Measurements from ENCODE around the gene RIIAD1.

DNA sequence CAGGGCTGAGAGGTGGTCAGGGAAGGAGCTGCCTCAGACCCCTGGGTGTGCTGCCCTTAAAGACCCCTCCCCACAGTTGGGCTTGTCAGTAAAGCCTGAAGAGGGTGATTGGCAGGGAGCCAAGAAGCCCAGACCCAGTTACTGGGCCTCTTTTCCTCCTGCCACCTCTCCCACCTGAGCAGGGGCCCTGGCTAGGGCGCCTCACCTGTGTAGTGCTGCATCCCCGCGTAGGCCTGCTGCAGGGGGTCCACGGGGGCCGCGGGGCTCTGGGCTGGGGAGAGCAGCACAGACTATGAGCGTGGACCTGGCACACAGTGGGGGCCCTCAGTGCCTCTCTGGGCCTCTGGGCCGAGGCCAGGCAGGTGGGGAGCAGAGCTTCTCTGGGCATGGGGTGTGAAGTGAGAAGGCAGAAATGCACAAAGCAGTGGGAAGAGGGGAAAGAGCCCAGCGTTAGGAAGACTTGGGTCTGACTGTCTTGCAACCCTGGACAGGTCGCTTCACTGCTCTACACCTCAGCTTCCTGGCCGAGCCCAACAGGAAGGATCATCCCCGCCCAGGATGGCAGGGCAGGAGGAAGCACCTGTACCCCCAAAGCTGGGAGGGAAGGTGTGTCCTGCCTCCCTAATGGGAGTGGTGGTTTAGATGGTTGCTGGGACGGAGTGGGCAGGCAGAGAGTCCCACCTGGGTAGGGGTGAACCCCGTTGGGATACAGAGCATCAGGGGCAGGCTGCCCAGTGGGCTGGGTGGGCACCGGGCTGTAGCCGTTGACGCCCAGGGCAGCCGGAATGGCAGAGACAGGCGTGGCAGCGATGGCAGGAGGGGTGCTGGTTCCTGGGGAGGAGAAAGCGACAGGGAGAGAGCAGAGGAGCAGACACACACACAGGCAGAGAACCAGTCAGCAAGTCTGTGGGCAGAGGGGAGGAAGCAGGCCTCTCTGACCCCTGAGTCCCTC, 14.6 kb upstream of the RIIAD1 start:
- no peak for TF ChIP-seq ZNF274 (IDR thresholded peaks at IDR 0.05; ENCODE audit: low read depth, low read length)
- TF ChIP-seq YY1 (IDR thresholded peaks at IDR 0.05; ENCODE audit: insufficient read depth, insufficient read length), result no peak
- no peak for TF ChIP-seq SUZ12 (IDR thresholded peaks at IDR 0.05; ENCODE audit: extremely low read depth, insufficient read depth, insufficient read length)
